ENCODE measurements around the gene SAP130. TPM values are rescaled to one million over a fixed set of nuclear protein-coding genes. Genes with fewer than 3 reads are reported as not detected.
A peak's percentile ranks its signal among the peaks of the same experiment; 100 is the strongest.

SAP130 gene
- polyA plus RNA-seq = 8.1 to 13.2 TPM (median 11.6 TPM) in 3 replicates
- polyA plus RNA-seq (2011; ENCODE audit: low read depth) = 3.6 TPM
- polyA plus RNA-seq (2011; cell fraction: cytosol; rRNA removed) = 14.1 and 14.3 TPM in 2 replicates
- 21.9 and 27.7 TPM in 2 replicates for polyA plus RNA-seq (2011; cell fraction: nucleus; rRNA removed)
- 8.1 and 16.6 TPM in 2 replicates for polyA plus RNA-seq (2012; ENCODE audit: low replicate concordance)
- polyA minus RNA-seq = 20.4 to 57.8 TPM (median 21.3 TPM) in 3 replicates
- 8.4 TPM for polyA minus RNA-seq (2011; cell fraction: cytosol; rRNA and poly(A)+ RNA removed)
- 8.9 and 18.4 TPM in 2 replicates for polyA minus RNA-seq (2011; cell fraction: nucleus; rRNA and poly(A)+ RNA removed)

- TF ChIP-seq EZH2 (IDR thresholded peaks at IDR 0.05; ENCODE audit: low read length) (no peak), CTCF (optimal IDR thresholded peaks at IDR 0.05 in 1 of 3, IDR thresholded peaks at IDR 0.05 in 1 of 3, conservative IDR thresholded peaks at IDR 0.05 in 1 of 3; ENCODE audit: extremely low read depth in 1 of 3, insufficient read depth in 2 of 3, low read length in 3 of 3) (no peak)
- Histone ChIP-seq H3K36me3 (ENCODE audit: control insufficient read depth in 2 of 2, extremely low read depth in 1 of 2, insufficient read depth in 2 of 2, low read length in 2 of 2) (no peaks in the 10 kb centered on the region), H3K4me1 (ENCODE audit: control insufficient read depth, extremely low read depth, insufficient read depth, low read length) (peaks cover 10% of the 10 kb centered on the region), H3K9ac (ENCODE audit: control insufficient read depth, extremely low read depth, insufficient read depth, low read length) (peak within 1 kb of the TSS; percentile 86), H3K27ac (ENCODE audit: control insufficient read depth, insufficient read depth, low read length) (peak within 1 kb of the TSS; percentile 65), H2AFZ (ENCODE audit: control insufficient read depth, low read length) (peak within 1 kb of the TSS; percentile 99), H3K4me3 (ENCODE audit: control insufficient read depth in 2 of 3, extremely low read depth in 1 of 3, insufficient read depth in 2 of 3, low read depth in 1 of 3, low read length in 3 of 3) (peak within 1 kb of the TSS; percentile 88 to 95 (median 90)), H3K27me3 (ENCODE audit: control insufficient read depth, extremely low read depth, insufficient read depth, low read length) (no peaks in the 10 kb centered on the region), H3K9me3 (ENCODE audit: control insufficient read depth, low read depth, low read length) (peaks cover 3% of the 10 kb centered on the region), H3K9me1 (ENCODE audit: control insufficient read depth, extremely low read depth, insufficient read depth, low read length) (no peaks in the 10 kb centered on the region), H4K20me1 (ENCODE audit: control insufficient read depth, extremely low read depth, insufficient read depth, low read length) (no peaks in the 10 kb centered on the region), H3K4me2 (ENCODE audit: control insufficient read depth, extremely low read depth, insufficient read depth, low read depth, low read length) (peak within 1 kb of the TSS; percentile 94), H3K79me2 (ENCODE audit: control insufficient read depth, insufficient read depth, low read length) (peaks cover 18% of the 10 kb centered on the region)
- FAIRE-seq (no peak), DNase-seq (ENCODE audit: low read depth, low spot score) (peak; percentile 46)
- dilution Hi-C loops (cut with MboI; ENCODE audit: extremely low pct_ligation_motif_present, low sequenced_read_pairs) = no loop called here
Observed at GRCh38 chr2:128027801-128028667, at the start of gene SAP130. Gene SAP130 (minus strand): TSS chr2:128028059. CDS start chr2:128026292, 1,767 bp downstream.

GRCh38 chr2:128076461-128077106, 48.7 kb upstream of the SAP130 start:
- no peak for TF ChIP-seq EZH2 (IDR thresholded peaks at IDR 0.05; ENCODE audit: low read length)
- TF ChIP-seq CTCF (optimal IDR thresholded peaks at IDR 0.05 in 1 of 3, IDR thresholded peaks at IDR 0.05 in 1 of 3, conservative IDR thresholded peaks at IDR 0.05 in 1 of 3; ENCODE audit: extremely low read depth in 1 of 3, insufficient read depth in 2 of 3, low read length in 3 of 3) = no peak
- Histone ChIP-seq H3K4me1 (ENCODE audit: control insufficient read depth, extremely low read depth, insufficient read depth, low read length) (no peaks in the 10 kb centered on the region), H4K20me1 (ENCODE audit: control insufficient read depth, extremely low read depth, insufficient read depth, low read length) (no peaks in the 10 kb centered on the region), H3K9me1 (ENCODE audit: control insufficient read depth, extremely low read depth, insufficient read depth, low read length) (no peaks in the 10 kb centered on the region), H3K36me3 (ENCODE audit: control insufficient read depth in 2 of 2, extremely low read depth in 1 of 2, insufficient read depth in 2 of 2, low read length in 2 of 2) (no peaks in the 10 kb centered on the region), H3K4me3 (ENCODE audit: control insufficient read depth in 2 of 3, extremely low read depth in 1 of 3, insufficient read depth in 2 of 3, low read depth in 1 of 3, low read length in 3 of 3) (no peak overlapping the region), H2AFZ (ENCODE audit: control insufficient read depth, low read length) (no peak overlapping the region), H3K9me3 (ENCODE audit: control insufficient read depth, low read depth, low read length) (no peaks in the 10 kb centered on the region), H3K9ac (ENCODE audit: control insufficient read depth, extremely low read depth, insufficient read depth, low read length) (no peak overlapping the region), H3K27me3 (ENCODE audit: control insufficient read depth, extremely low read depth, insufficient read depth, low read length) (no peaks in the 10 kb centered on the region), H3K79me2 (ENCODE audit: control insufficient read depth, insufficient read depth, low read length) (no peaks in the 10 kb centered on the region), H3K4me2 (ENCODE audit: control insufficient read depth, extremely low read depth, insufficient read depth, low read depth, low read length) (no peak overlapping the region), H3K27ac (ENCODE audit: control insufficient read depth, insufficient read depth, low read length) (no peak overlapping the region)
- FAIRE-seq (no peak), DNase-seq (ENCODE audit: low read depth, low spot score) (no peak)
- dilution Hi-C loops (cut with MboI; ENCODE audit: extremely low pct_ligation_motif_present, low sequenced_read_pairs) = no loop called here

All from keratinocyte (primary cell).